ENCODE data around the gene SETD1A. TPM values are rescaled to one million over a fixed set of nuclear protein-coding genes. Genes with fewer than 3 reads are reported as not detected.
"Not testable (repeated sequence)": the region's sequence is repeated elsewhere in the genome, so short reads cannot be mapped to it uniquely, and the experiment has no call there.

The SETD1A gene
- total and polyA plus RNA-seq, 7 donors: 2.4 to 16.0 (median 5.6) TPM

- DNase-seq: no peak
- no peak overlapping the region for H3K27ac ChIP-seq
- no peak for TF ChIP-seq POLR2AphosphoS5 (IDR thresholded peaks at IDR 0.05)
- TF ChIP-seq EP300 (IDR thresholded peaks at IDR 0.05): no peak
- TF ChIP-seq POLR2A (IDR thresholded peaks at IDR 0.05): no peak
- TF ChIP-seq CTCF (IDR thresholded peaks at IDR 0.05): no peak
- peaks cover 0 to 10% (median 9%) of the 10 kb centered on the region in 4 donors for H3K4me1 ChIP-seq
- H3K9me3 ChIP-seq: no peaks in the 10 kb centered on the region
- H3K36me3 ChIP-seq: peaks cover 0 to 55% (median 20%) of the 10 kb centered on the region in 4 donors
- H3K27me3 ChIP-seq: no peaks in the 10 kb centered on the region
- 79 to 80% methylated on average over 12 of the region's 12 CpGs for WGBS, 2 donors
- no peak overlapping the region for H3K4me3 ChIP-seq
- intact Hi-C loops (cut with DNase I): no loop called here
Measured at GRCh38 chr16:30931068-30931650, 26.4 kb upstream of the SETD1A start.

- intact Hi-C loops (cut with DNase I): no loop called here
- no peaks in the 10 kb centered on the region for H3K27me3 ChIP-seq
Measured at GRCh38 chr16:30934827-30935557, 22.6 kb upstream of the SETD1A start.

GRCh38 chr16:30937692-30938091, 19.9 kb upstream of the SETD1A start:
- intact Hi-C loops (cut with DNase I): no loop called here
- Histone ChIP-seq H3K4me1 (peaks cover 0 to 22% (median 10%) of the 10 kb centered on the region in 4 donors), H3K4me3 (no peak overlapping the region), H3K27me3 (no peaks in the 10 kb centered on the region), H3K9me3 (no peaks in the 10 kb centered on the region), H3K27ac (peak overlapping the region; percentile 47 to 56 (median 52)), H3K36me3 (peaks cover 0 to 51% (median 0%) of the 10 kb centered on the region in 4 donors)
- TF ChIP-seq POLR2A (IDR thresholded peaks at IDR 0.05): no peak
- no peak for TF ChIP-seq POLR2AphosphoS5 (IDR thresholded peaks at IDR 0.05)
- no peak for TF ChIP-seq EP300 (IDR thresholded peaks at IDR 0.05)
- TF ChIP-seq CTCF (IDR thresholded peaks at IDR 0.05): no peak
- 40 to 68% methylated on average over 5 of the region's 5 CpGs for WGBS, 2 donors
- no peak for DNase-seq

More at GRCh38 chr16:30934827-30935557, 22.6 kb upstream of the SETD1A start:
- H3K4me3 ChIP-seq: no peak overlapping the region
- peaks cover 0 to 13% (median 6%) of the 10 kb centered on the region in 4 donors for H3K4me1 ChIP-seq
- no peaks in the 10 kb centered on the region for H3K9me3 ChIP-seq
- H3K27ac ChIP-seq: no peak overlapping the region
- peaks cover 0 to 55% (median 20%) of the 10 kb centered on the region in 4 donors for H3K36me3 ChIP-seq
- no peak for DNase-seq
- TF ChIP-seq CTCF (IDR thresholded peaks at IDR 0.05): peak; percentile 16 to 32 (median 22)
- TF ChIP-seq POLR2AphosphoS5 (IDR thresholded peaks at IDR 0.05): no peak
- 64 to 66% methylated on average over 12 of the region's 12 CpGs for WGBS, 2 donors

GRCh38 chr16:30939571-30939970, 18.0 kb upstream of the SETD1A start:
- peaks cover 0 to 53% (median 2%) of the 10 kb centered on the region in 4 donors for H3K36me3 ChIP-seq
- intact Hi-C loops (cut with DNase I): not testable (repeated sequence)
- WGBS, 2 donors: 96% methylated on average over 8 of the region's 8 CpGs

GRCh38 chr16:30941600-30942425, 15.7 kb upstream of the SETD1A start:
- 19 to 22% methylated on average over 15 of the region's 15 CpGs for whole genome bisulfite sequencing, 2 donors
- intact Hi-C loops (cut with DNase I): no loop called here
- H3K4me3 ChIP-seq: no peak overlapping the region
- H3K27ac ChIP-seq: peak overlapping the region in 2 of 4 donors; percentile 12 to 46
- H3K9me3 ChIP-seq: no peaks in the 10 kb centered on the region
- peaks cover 0 to 53% (median 8%) of the 10 kb centered on the region in 4 donors for H3K36me3 ChIP-seq
- peak; percentile 88 for DNase-seq
- H3K4me1 ChIP-seq: peaks cover 0 to 22% (median 10%) of the 10 kb centered on the region in 4 donors
- H3K27me3 ChIP-seq: no peaks in the 10 kb centered on the region
- TF ChIP-seq EP300 (IDR thresholded peaks at IDR 0.05) (no peak), CTCF (IDR thresholded peaks at IDR 0.05) (peak; percentile 49 to 91 (median 72))

More at GRCh38 chr16:30939571-30939970, 18.0 kb upstream of the SETD1A start:
- not testable (repeated sequence) for H3K9me3 ChIP-seq, H3K4me3 ChIP-seq, H3K27ac ChIP-seq, DNase-seq, H3K27me3 ChIP-seq
- peaks cover 0 to 22% (median 10%) of the 10 kb centered on the region in 4 donors for H3K4me1 ChIP-seq

All from sigmoid colon (tissue), 7 donors.